Activated naive CD4-positive, alpha-beta T cell treated with Interleukin-2 at 50 U/mL for 16 hours (primary cell): ENCODE results near the gene TMEM141.
"Not testable (repeated sequence)": the region's sequence is repeated elsewhere in the genome, so short reads cannot be mapped to it uniquely, and the experiment has no call there.

Experiments
- DNase-seq: peaks from one replicate; pipeline ENCODE4 v3.0.0-alpha.2; 2020

TMEM141 gene

GRCh38 chr9:136820971-136821825, 30.1 kb downstream of the TMEM141 start:
- DNase-seq = no peak

GRCh38 chr9:136821826-136822544, 30.8 kb downstream of the TMEM141 start:
- no peak for DNase-seq

GRCh38 chr9:136823136-136824046, 32.2 kb downstream of the TMEM141 start:
- DNase-seq = no peak

- DNase-seq = no peak
Measured at GRCh38 chr9:136824496-136825225, 33.5 kb downstream of the TMEM141 start.

- no peak for DNase-seq
Measured at GRCh38 chr9:136825295-136826187, 34.4 kb downstream of the TMEM141 start.

- DNase-seq = no peak
Measured at GRCh38 chr9:136826188-136826541, 35.0 kb downstream of the TMEM141 start.

GRCh38 chr9:136826703-136827582, 35.8 kb downstream of the TMEM141 start:
- DNase-seq = no peak

- no peak for DNase-seq
Measured at GRCh38 chr9:136827794-136828473, 36.8 kb downstream of the TMEM141 start.

GRCh38 chr9:136828474-136829140, 37.5 kb downstream of the TMEM141 start:
- no peak for DNase-seq

GRCh38 chr9:136829412-136829811, 38.3 kb downstream of the TMEM141 start:
- DNase-seq = no peak

- DNase-seq = no peak
Measured at GRCh38 chr9:136829981-136830885, 39.1 kb downstream of the TMEM141 start.

- DNase-seq = no peak
Measured at GRCh38 chr9:136831002-136831719, 40.0 kb downstream of the TMEM141 start.

- no peak for DNase-seq
Measured at GRCh38 chr9:136831720-136832104, 40.6 kb downstream of the TMEM141 start.

GRCh38 chr9:136832581-136832980, 41.4 kb downstream of the TMEM141 start:
- DNase-seq = no peak

GRCh38 chr9:136833381-136834048, 42.4 kb downstream of the TMEM141 start:
- DNase-seq = not testable (repeated sequence)

- no peak for DNase-seq
Measured at GRCh38 chr9:136835162-136835931, 44.2 kb downstream of the TMEM141 start.
